Stimulated activated naive CD8-positive, alpha-beta T cell treated with anti-CD3 and anti-CD28 coated beads, Interleukin-15, amount 100 ng/mL, for 72 hours (primary cell): Measurements from ENCODE around the gene SMC2.

Experiments used
- ATAC-seq: fragments of 150-1000 bp; cut with Tn5 transposase; 2 replicates; pipeline ENCODE4 v1.10.0; 2021; ENCODE audit warnings: mild to moderate bottlenecking, moderate library complexity
- DNase-seq, 2 donors: peaks; one replicate each; pipeline ENCODE4 v3.0.0; 2021 to 2022
- H3K27ac Mint-ChIP-seq, 2 donors: one replicate each; pipeline ENCODE4 v1.8.0; 2022; ENCODE audit warnings: mild to moderate bottlenecking in 2 of 2, mixed read lengths in 2 of 2, moderate library complexity in 2 of 2
- H3K27me3 Mint-ChIP-seq: one replicate; pipeline ENCODE4 v1.8.0; 2022; ENCODE audit warnings: mixed read lengths
- H3K4me1 Mint-ChIP-seq: one replicate; pipeline ENCODE4 v1.8.0; 2022; ENCODE audit warnings: mild to moderate bottlenecking, mixed read lengths
- H3K4me3 Mint-ChIP-seq, 2 donors: one replicate each; pipeline ENCODE4 v1.8.0; 2022; ENCODE audit warnings: mild to moderate bottlenecking in 2 of 2, mixed read lengths in 2 of 2, moderate library complexity in 1 of 2
- H3K9me3 Mint-ChIP-seq, 2 donors: one replicate each; pipeline ENCODE4 v1.8.0; 2022; ENCODE audit warnings: mixed read lengths in 2 of 2

SMC2 gene

GRCh38 chr9:104093647-104094533 is at the start of gene SMC2:
SMC2 (plus strand) TSS chr9:104094309; CDS start chr9:104095385, 1,076 bp downstream.
- peak; percentile 96 for ATAC-seq
- Mint-ChIP-seq H3K4me1 (peaks cover 30% of the 10 kb centered on the region), H3K4me3 (peak within 1 kb of the TSS; percentile 96 to 99), H3K27me3 (no peaks in the 10 kb centered on the region), H3K27ac (peak within 1 kb of the TSS; percentile 100), H3K9me3 (peaks cover 0 to 4% of the 10 kb centered on the region in 2 donors)
- DNase-seq, result peak; percentile 93 to 94

GRCh38 chr9:104068546-104068945 is 25.6 kb upstream of the SMC2 start:
- no peak for ATAC-seq
- no peaks in the 10 kb centered on the region for H3K4me1 Mint-ChIP-seq
- no peak overlapping the region for H3K4me3 Mint-ChIP-seq
- no peak for DNase-seq
- no peak overlapping the region for H3K27ac Mint-ChIP-seq
- no peaks in the 10 kb centered on the region for H3K9me3 Mint-ChIP-seq
- H3K27me3 Mint-ChIP-seq, result no peaks in the 10 kb centered on the region

- Mint-ChIP-seq H3K4me1 (no peaks in the 10 kb centered on the region), H3K4me3 (no peak overlapping the region), H3K9me3 (no peaks in the 10 kb centered on the region), H3K27me3 (no peaks in the 10 kb centered on the region), H3K27ac (no peak overlapping the region)
- no peak for ATAC-seq
- no peak for DNase-seq
Measured at GRCh38 chr9:104069288-104069687, 24.8 kb upstream of the SMC2 start.

- DNase-seq, result no peak
- Mint-ChIP-seq H3K27ac (no peak overlapping the region), H3K9me3 (no peaks in the 10 kb centered on the region), H3K27me3 (peaks cover 10% of the 10 kb centered on the region), H3K4me1 (no peaks in the 10 kb centered on the region), H3K4me3 (no peak overlapping the region)
- peak; percentile 54 for ATAC-seq
Measured at GRCh38 chr9:104071589-104071988, 22.5 kb upstream of the SMC2 start.

- Mint-ChIP-seq H3K27ac (no peak overlapping the region), H3K9me3 (no peaks in the 10 kb centered on the region), H3K27me3 (peaks cover 10% of the 10 kb centered on the region), H3K4me3 (no peak overlapping the region), H3K4me1 (no peaks in the 10 kb centered on the region)
- DNase-seq (no peak), ATAC-seq (no peak)
Measured at GRCh38 chr9:104073098-104073769, 20.9 kb upstream of the SMC2 start.

- H3K9me3 Mint-ChIP-seq, result peaks cover 0 to 1% of the 10 kb centered on the region in 2 donors
Measured at GRCh38 chr9:104073770-104074133, 20.4 kb upstream of the SMC2 start.

GRCh38 chr9:104074876-104075275 is 19.2 kb upstream of the SMC2 start:
- Mint-ChIP-seq H3K27me3 (peaks cover 10% of the 10 kb centered on the region), H3K4me3 (no peak overlapping the region), H3K4me1 (no peaks in the 10 kb centered on the region), H3K27ac (no peak overlapping the region), H3K9me3 (peaks cover 5 to 7% of the 10 kb centered on the region in 2 donors)
- ATAC-seq, result no peak
- no peak for DNase-seq

More at GRCh38 chr9:104073770-104074133, 20.4 kb upstream of the SMC2 start:
- no peak for DNase-seq
- Mint-ChIP-seq H3K4me1 (no peaks in the 10 kb centered on the region), H3K27me3 (peaks cover 10% of the 10 kb centered on the region), H3K4me3 (no peak overlapping the region), H3K27ac (no peak overlapping the region)
- ATAC-seq, result no peak

- Mint-ChIP-seq H3K27ac (no peak overlapping the region), H3K27me3 (peaks cover 10% of the 10 kb centered on the region), H3K4me3 (no peak overlapping the region), H3K9me3 (peaks cover 6 to 9% of the 10 kb centered on the region in 2 donors), H3K4me1 (no peaks in the 10 kb centered on the region)
- ATAC-seq (peak; percentile 62), DNase-seq (no peak)
Measured at GRCh38 chr9:104075801-104076753, 18.0 kb upstream of the SMC2 start.

GRCh38 chr9:104078596-104078995 is 15.5 kb upstream of the SMC2 start:
- Mint-ChIP-seq H3K27me3 (peaks cover 10% of the 10 kb centered on the region), H3K9me3 (peaks cover 16 to 24% of the 10 kb centered on the region in 2 donors), H3K27ac (no peak overlapping the region), H3K4me1 (no peaks in the 10 kb centered on the region), H3K4me3 (no peak overlapping the region)
- no peak for ATAC-seq
- DNase-seq, result no peak

- H3K4me3 Mint-ChIP-seq, result no peak overlapping the region
- DNase-seq, result no peak
- peaks cover 16 to 24% of the 10 kb centered on the region in 2 donors for H3K9me3 Mint-ChIP-seq
- peaks cover 2% of the 10 kb centered on the region for H3K27me3 Mint-ChIP-seq
- H3K27ac Mint-ChIP-seq, result no peak overlapping the region
- no peaks in the 10 kb centered on the region for H3K4me1 Mint-ChIP-seq
- ATAC-seq, result no peak
Measured at GRCh38 chr9:104080983-104081382, 13.1 kb upstream of the SMC2 start.

- no peak overlapping the region for H3K4me3 Mint-ChIP-seq
- ATAC-seq, result no peak
- no peak for DNase-seq
- no peaks in the 10 kb centered on the region for H3K4me1 Mint-ChIP-seq
- peaks cover 16 to 24% of the 10 kb centered on the region in 2 donors for H3K9me3 Mint-ChIP-seq
- H3K27me3 Mint-ChIP-seq, result no peaks in the 10 kb centered on the region
- no peak overlapping the region for H3K27ac Mint-ChIP-seq
Measured at GRCh38 chr9:104082168-104082567, 11.9 kb upstream of the SMC2 start.

- Mint-ChIP-seq H3K9me3 (peaks cover 9 to 32% of the 10 kb centered on the region in 2 donors), H3K4me1 (no peaks in the 10 kb centered on the region), H3K27ac (no peak overlapping the region), H3K4me3 (no peak overlapping the region), H3K27me3 (no peaks in the 10 kb centered on the region)
- ATAC-seq, result no peak
- DNase-seq, result no peak
Measured at GRCh38 chr9:104085525-104085924, 8.6 kb upstream of the SMC2 start.

GRCh38 chr9:104087894-104088293 is 6.2 kb upstream of the SMC2 start:
- H3K27me3 Mint-ChIP-seq, result no peaks in the 10 kb centered on the region
- DNase-seq (no peak), ATAC-seq (no peak)
- H3K27ac Mint-ChIP-seq, result peak overlapping the region in 1 of 2 donors; percentile 1
- H3K4me1 Mint-ChIP-seq, result peaks cover 12% of the 10 kb centered on the region
- H3K9me3 Mint-ChIP-seq, result peaks cover 0 to 16% of the 10 kb centered on the region in 2 donors
- H3K4me3 Mint-ChIP-seq, result no peak overlapping the region

- no peak for DNase-seq
- peaks cover 0 to 14% of the 10 kb centered on the region in 2 donors for H3K9me3 Mint-ChIP-seq
- peak overlapping the region in 1 of 2 donors; percentile 1 for H3K27ac Mint-ChIP-seq
- H3K27me3 Mint-ChIP-seq, result no peaks in the 10 kb centered on the region
- peaks cover 12% of the 10 kb centered on the region for H3K4me1 Mint-ChIP-seq
- no peak for ATAC-seq
- H3K4me3 Mint-ChIP-seq, result no peak overlapping the region
Measured at GRCh38 chr9:104088416-104088815, 5.7 kb upstream of the SMC2 start.

GRCh38 chr9:104090578-104090977 is 3.5 kb upstream of the SMC2 start:
- ATAC-seq (no peak), DNase-seq (no peak)
- no peak overlapping the region for H3K27ac Mint-ChIP-seq
- H3K4me1 Mint-ChIP-seq, result peaks cover 15% of the 10 kb centered on the region
- no peaks in the 10 kb centered on the region for H3K27me3 Mint-ChIP-seq
- peaks cover 0 to 12% of the 10 kb centered on the region in 2 donors for H3K9me3 Mint-ChIP-seq
- H3K4me3 Mint-ChIP-seq, result no peak overlapping the region
